GM12873 (cell line): Measurements from ENCODE around the gene ABCB8.

Experiments
- CTCF ChIP-seq: IDR thresholded peaks from 2 replicates; pipeline ENCODE4 v1.5.1; 2012; ENCODE audit warnings: low read depth, mild to moderate bottlenecking, moderate library complexity, low read length, control low read depth; ENCODE audit not compliant: insufficient read depth; ENCODE audit errors: missing control alignments

ABCB8 gene

GRCh38 chr7:150986556-150986955 is 41.7 kb upstream of the ABCB8 start:
- TF ChIP-seq CTCF: no peak

- TF ChIP-seq CTCF: peak; percentile 81
Observed at GRCh38 chr7:150988230-150989226, 39.7 kb upstream of the ABCB8 start.

GRCh38 chr7:150989456-150989855 is 38.8 kb upstream of the ABCB8 start:
- TF ChIP-seq CTCF: no peak

GRCh38 chr7:150990416-150991186 is 37.6 kb upstream of the ABCB8 start, which contains the start of gene NOS3:
TSS of gene NOS3 (plus strand) at chr7:150991017. CDS start at chr7:150993804, 2,787 bp downstream.
- TF ChIP-seq CTCF: no peak

- TF ChIP-seq CTCF: no peak
Observed at GRCh38 chr7:150992051-150992640, 36.1 kb upstream of the ABCB8 start.

- no peak for TF ChIP-seq CTCF
Observed at GRCh38 chr7:150992833-150993302, 35.4 kb upstream of the ABCB8 start.
